ENCODE data around the gene HAVCR1. TPM values are rescaled to one million over a fixed set of nuclear protein-coding genes. Genes with fewer than 3 reads are reported as not detected.

HAVCR1 gene
- total RNA-seq, 4 donors from 2014 or later = not detected

DNA sequence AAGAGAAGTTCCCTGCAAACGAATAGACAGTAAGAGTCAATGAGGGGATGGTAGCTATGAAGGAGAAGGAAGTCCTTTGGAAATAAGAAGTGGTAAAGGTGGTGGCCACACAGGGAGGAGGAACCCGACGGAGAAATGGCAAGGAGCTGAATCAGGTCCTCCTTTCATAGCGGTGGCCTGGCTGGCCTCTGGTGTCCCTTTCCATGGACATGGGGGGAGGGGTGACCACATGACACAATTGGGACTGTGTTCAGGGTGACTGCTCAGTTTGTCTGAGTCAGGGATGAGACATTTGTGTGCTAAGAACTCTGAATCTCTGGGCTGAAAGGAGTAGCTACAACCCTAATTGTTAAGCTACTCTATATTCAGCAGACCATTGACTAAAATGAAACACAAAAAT lies 67.2 kb downstream of the HAVCR1 start:
- H3K27ac ChIP-seq = no peak overlapping the region

GRCh38 chr5:156984064-156984463 lies 74.9 kb downstream of the HAVCR1 start:
- Histone ChIP-seq H3K27ac (no peak overlapping the region), H3K27me3 (no peaks in the 10 kb centered on the region), H3K36me3 (no peaks in the 10 kb centered on the region), H3K4me1 (no peaks in the 10 kb centered on the region), H3K4me3 (no peak overlapping the region), H3K9me3 (no peaks in the 10 kb centered on the region)
- no peak for TF ChIP-seq CTCF (IDR thresholded peaks at IDR 0.05)
- no peak for TF ChIP-seq POLR2A (IDR thresholded peaks at IDR 0.05)
- DNase-seq = no peak

More for the DNA sequence above, 67.2 kb downstream of the HAVCR1 start:
- H3K4me1 ChIP-seq = no peaks in the 10 kb centered on the region
- no peak for DNase-seq
- H3K4me3 ChIP-seq = no peak overlapping the region
- H3K27me3 ChIP-seq = no peaks in the 10 kb centered on the region
- no peak for TF ChIP-seq CTCF (IDR thresholded peaks at IDR 0.05)
- no peak for TF ChIP-seq POLR2A (IDR thresholded peaks at IDR 0.05)
- H3K9me3 ChIP-seq = no peaks in the 10 kb centered on the region
- no peaks in the 10 kb centered on the region for H3K36me3 ChIP-seq

DNA sequence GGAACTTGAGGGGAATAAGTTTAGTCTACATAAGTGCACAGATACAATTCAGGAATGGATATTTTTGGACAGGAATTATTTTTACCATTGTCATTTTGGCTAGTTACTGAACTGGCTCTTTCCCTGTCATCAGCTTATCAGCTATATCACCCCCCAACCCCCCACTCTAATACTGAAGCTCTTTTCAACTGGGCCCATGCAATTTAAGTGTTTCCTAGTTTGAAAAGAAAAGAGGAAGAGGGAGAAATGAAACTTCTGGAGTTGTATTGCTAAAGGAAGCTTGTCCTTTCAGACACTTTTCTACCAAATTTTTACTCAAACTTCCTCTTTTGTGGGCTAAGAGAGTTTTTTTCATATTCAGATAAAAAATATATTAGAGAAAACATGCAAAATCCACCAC lies 77.4 kb downstream of the HAVCR1 start:
- TF ChIP-seq CTCF (IDR thresholded peaks at IDR 0.05) (no peak), POLR2A (IDR thresholded peaks at IDR 0.05) (no peak)
- Histone ChIP-seq H3K36me3 (no peaks in the 10 kb centered on the region), H3K9me3 (no peaks in the 10 kb centered on the region), H3K4me3 (no peak overlapping the region), H3K27ac (no peak overlapping the region), H3K4me1 (no peaks in the 10 kb centered on the region), H3K27me3 (no peaks in the 10 kb centered on the region)
- no peak for DNase-seq

Other genes with a start within 250 kb of the HAVCR1 start
- not detected for gene PPP1R2B, start 208.8 kb downstream of the HAVCR1 start, total RNA-seq
- 1 to 10 TPM in 1 of 4 donors, not detected in 3; 2.5 TPM for gene TIMD4, start 95.9 kb downstream of the HAVCR1 start, total RNA-seq
- gene HAVCR2, start 49.9 kb upstream of the HAVCR1 start, total RNA-seq = 1 to 10 TPM in 2 of 4 donors, under 1 TPM in 2; 0.38 to 9.9 (median 3.8) TPM
- 10 to 100 TPM in 1 of 4 donors, 1 to 10 TPM in 3; 6.7 to 12.4 (median 7.3) TPM for gene MED7, start 83.7 kb upstream of the HAVCR1 start, total RNA-seq
- not detected for gene GARIN3, start 107.1 kb upstream of the HAVCR1 start, total RNA-seq
- gene ITK, start 121.7 kb upstream of the HAVCR1 start, total RNA-seq = 10 to 100 TPM in 1 of 4 donors, 1 to 10 TPM in 3; 6.7 to 16.5 (median 6.9) TPM
- gene CYFIP2, start 207.0 kb upstream of the HAVCR1 start, total RNA-seq = 100 to 1,000 TPM in 1 of 4 donors, 10 to 100 TPM in 3; 46.5 to 155 (median 57.2) TPM